GM12892 (cell line): ENCODE results near the gene HEXIM2.

ENCODE experiments used
- POLR2A ChIP-seq: IDR thresholded peaks from 2 replicates; pipeline ENCODE4 v1.6.1; 2011; ENCODE audit warnings: low read depth, low read length, control low read depth
- TAF1 ChIP-seq: IDR thresholded peaks from 2 replicates; pipeline ENCODE4 v1.6.1; 2011; ENCODE audit warnings: low read depth, mild to moderate bottlenecking, control low read depth, low read length, borderline replicate concordance

GRCh38 chr17:45132320-45132571, 29.4 kb upstream of the HEXIM2 start, which contains the start of gene PLCD3:
- TF ChIP-seq POLR2A (no peak), TAF1 (no peak)
